NOMO-1 treated with dmso at 0.1 percent for 144 hours (cell line): ENCODE data around the gene ABCA5.

Experiments
- DNase-seq: peaks from one replicate; lab custom pipeline; 2025; ENCODE audit not compliant: unreplicated experiment; lab: John Stamatoyannopoulos, UW

ABCA5 gene, protein sequence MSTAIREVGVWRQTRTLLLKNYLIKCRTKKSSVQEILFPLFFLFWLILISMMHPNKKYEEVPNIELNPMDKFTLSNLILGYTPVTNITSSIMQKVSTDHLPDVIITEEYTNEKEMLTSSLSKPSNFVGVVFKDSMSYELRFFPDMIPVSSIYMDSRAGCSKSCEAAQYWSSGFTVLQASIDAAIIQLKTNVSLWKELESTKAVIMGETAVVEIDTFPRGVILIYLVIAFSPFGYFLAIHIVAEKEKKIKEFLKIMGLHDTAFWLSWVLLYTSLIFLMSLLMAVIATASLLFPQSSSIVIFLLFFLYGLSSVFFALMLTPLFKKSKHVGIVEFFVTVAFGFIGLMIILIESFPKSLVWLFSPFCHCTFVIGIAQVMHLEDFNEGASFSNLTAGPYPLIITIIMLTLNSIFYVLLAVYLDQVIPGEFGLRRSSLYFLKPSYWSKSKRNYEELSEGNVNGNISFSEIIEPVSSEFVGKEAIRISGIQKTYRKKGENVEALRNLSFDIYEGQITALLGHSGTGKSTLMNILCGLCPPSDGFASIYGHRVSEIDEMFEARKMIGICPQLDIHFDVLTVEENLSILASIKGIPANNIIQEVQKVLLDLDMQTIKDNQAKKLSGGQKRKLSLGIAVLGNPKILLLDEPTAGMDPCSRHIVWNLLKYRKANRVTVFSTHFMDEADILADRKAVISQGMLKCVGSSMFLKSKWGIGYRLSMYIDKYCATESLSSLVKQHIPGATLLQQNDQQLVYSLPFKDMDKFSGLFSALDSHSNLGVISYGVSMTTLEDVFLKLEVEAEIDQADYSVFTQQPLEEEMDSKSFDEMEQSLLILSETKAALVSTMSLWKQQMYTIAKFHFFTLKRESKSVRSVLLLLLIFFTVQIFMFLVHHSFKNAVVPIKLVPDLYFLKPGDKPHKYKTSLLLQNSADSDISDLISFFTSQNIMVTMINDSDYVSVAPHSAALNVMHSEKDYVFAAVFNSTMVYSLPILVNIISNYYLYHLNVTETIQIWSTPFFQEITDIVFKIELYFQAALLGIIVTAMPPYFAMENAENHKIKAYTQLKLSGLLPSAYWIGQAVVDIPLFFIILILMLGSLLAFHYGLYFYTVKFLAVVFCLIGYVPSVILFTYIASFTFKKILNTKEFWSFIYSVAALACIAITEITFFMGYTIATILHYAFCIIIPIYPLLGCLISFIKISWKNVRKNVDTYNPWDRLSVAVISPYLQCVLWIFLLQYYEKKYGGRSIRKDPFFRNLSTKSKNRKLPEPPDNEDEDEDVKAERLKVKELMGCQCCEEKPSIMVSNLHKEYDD (N-terminal part only)

DNA sequence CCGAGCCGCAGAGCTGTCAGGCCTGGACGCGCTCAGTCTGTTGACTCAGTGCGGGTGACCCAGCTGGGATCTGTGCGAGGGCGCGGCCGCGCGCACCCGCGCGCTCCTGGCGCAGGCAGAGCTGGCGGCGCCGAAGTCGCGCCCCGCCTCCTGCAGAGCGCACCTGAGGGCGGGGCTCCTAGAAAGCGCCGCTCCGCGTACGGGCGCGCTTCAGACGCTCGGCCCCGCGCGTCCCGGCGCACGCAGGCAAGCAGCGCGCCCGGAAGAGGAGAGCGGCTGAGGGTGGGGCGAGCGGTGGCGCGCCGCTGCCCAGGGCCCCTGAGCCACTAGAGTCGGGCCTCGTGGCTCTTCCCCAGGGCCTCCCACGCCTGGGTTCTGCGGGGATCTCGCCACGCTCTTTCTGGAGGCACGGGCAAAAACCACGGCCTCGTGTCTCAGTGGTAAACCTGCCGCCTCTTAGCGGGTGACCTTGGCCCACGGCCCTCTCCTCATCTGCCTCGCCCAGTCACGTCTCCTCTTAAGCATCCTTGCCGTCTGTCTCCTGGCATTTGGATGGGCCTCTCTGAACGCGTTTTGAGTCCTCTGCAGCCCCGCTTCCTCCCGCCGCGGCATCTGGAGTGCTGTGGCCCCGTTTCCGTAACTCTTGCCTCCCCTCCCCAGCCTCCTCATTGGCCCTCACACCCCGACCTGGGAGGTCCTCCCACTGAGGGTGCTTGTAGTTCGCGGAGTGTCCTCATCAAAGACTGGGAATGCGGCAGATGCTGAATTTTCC is at the start of gene ABCA5:
Gene ABCA5 (minus strand): TSS at position 74 of the 772 bp plus-strand sequence. CDS start 12,718 bp downstream, outside the sequence.
- peak; percentile 93 for DNase-seq

DNA sequence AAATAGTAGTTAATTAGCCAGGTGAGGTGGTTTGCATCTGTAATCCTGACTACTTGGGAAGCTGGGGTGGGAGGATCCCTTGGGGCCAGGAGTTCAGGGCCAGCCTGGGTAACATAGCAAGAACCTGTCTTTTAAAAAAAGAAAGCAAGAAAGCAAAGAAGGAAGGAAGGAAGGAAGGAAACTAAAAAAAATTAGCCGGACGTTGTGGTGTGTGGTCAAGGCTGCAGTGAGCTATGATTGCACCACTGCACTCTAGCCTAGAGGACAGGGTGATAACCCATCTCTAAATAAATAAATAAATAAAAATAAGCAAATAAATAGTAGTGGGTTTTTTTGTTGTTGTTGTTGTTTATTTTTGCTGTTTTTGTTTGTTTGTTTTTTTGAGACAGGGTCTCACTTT is 48.3 kb upstream of the ABCA5 start:
- DNase-seq = peak; percentile 20

DNA sequence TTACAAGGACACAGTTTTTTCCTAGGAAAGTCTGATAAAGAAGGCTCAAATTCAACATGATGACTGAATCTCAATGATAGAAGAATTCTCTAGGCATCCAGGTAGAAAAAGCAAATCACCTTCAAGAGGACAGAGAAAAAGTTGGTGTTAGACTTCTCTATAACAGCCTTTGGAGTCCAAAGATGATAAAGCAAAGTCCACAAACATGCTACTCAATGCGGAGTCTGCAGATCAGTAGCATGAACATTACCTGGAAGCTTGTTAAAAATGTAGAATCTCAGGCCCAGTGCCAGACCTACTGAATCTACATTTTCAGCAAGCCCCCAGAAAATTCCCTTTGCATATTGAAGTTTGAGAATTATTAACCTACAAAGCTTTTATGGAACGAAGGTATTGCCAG is 46.1 kb upstream of the ABCA5 start:
- no peak for DNase-seq

DNA sequence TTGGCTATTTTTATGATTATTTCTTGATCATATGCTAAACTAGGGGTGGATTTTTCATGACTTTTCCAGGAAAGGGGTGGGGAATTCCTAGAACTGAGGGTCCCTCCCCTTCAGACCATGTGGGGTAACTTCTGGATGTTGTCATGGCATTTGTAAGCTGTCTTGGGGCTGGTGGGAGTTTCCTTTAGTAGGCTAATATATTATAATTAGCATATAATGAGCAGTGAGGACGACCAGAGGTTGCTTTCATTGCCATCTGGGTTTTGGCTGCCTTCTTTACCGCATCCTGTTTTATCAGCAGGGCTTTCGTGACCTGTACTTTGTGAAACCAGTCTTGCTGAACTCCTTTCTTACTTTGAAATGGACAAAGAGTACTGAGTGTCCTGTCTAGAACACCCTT is 40.4 kb upstream of the ABCA5 start:
- DNase-seq = no peak

DNA sequence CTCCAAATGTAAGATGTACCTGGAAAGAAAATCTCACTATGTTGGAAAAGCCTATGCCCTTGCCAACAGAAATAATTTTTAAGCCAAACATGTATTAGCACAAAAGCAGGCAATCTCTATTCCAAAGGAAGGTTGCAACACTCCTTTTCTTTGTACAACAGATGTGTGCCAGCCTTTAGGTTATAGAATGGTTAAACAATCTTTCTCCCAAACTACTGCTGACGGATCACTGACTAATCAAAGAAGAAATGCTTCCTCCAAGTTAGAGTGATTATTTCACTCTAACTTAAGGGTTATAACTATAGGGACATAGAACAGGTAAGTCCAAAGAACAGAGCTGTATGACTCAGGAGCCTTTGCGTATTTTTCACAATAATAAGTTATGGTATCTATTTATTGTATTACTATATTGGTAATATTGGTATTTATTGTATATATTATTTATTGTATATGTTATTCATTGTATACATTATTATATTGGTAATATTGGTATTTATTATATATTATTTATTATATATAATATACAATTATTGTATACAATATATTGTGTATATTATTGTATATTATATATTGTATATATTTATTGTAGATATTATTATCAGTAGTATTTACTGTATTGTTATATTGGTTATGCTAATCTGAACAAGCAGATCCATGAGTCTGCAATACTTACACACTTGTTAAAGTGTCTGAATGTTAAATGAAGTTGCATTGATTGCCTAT is 36.7 kb upstream of the ABCA5 start:
- no peak for DNase-seq

DNA sequence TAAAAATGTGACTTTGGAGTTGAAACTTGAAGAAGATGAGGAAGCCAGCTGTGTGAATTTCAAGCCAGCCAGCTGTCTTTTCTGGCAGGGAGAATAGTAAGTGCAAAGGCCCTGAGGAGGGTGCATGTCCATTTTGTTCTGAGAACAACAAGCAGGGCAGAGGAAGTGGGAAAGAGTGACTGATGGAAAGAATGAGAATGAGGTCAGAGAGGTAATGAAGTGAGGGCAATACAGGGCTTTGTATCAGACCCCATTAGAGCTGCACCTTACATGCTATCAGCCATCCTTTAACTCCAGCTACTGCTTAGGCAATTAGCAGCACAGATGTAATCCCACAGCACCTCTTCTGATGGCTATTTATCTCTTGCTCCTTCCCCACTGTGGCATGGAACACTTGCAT is 34.2 kb upstream of the ABCA5 start:
- DNase-seq = no peak

DNA sequence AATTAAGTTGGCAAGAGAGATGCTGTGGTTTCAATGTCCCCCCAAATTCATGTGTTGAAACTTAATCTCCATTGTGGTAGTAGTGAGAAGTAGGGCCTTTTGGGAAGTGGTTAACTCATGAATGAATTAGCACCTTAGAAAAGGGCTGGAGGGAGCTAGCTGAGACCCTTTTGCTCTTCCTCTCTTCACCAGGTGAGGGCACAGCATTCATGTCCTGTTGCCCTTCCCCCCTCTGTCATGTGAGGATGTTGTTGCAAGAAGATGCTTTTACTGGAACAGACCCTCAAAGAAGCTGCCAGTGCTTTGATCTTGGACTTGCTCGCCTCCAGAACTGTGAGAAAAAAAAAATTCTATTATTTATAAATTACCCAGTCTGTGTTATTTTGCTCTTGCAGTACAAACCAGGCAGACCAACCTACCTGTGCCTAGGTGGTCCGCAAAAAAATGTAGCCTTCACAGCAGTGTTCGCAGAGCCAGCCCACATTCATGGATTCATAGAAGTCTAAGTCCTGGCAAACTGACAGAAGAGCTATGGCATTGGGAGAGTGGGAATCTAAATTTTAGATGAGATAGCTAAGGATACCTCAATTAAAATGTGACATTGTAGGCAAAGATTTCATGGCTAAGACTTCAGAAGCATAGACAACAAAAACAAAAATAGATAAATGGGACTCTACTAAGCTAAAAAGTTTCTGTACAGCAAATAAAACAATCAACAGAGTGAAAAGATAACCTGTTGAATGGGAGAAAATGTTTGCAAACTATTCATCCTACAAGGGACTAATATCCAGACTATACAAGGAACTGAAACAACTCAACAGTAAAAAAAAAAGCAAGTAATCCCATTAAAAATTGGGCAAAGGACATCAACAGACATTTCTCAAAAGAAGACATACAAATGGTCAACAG is 32.0 kb upstream of the ABCA5 start:
- DNase-seq = no peak

DNA sequence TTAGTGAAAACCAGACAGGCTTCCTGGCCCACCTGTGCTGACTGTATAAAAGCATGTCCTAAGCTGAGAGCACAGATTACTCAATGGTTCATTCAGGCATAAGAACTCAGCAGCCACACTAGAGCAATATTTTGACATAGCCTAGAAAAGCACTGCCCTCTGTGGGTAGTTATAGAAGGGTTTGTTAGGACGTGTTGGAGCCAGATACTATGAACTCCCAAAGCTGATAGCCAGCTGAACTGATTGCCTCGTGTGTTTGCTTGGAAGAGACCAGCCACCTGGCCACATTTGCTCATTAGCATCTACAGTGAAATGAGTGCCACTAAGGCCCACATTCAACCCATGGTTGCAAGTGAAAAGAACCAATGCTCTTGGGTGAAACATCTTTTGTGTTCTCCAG is 30.8 kb upstream of the ABCA5 start:
- DNase-seq = no peak

DNA sequence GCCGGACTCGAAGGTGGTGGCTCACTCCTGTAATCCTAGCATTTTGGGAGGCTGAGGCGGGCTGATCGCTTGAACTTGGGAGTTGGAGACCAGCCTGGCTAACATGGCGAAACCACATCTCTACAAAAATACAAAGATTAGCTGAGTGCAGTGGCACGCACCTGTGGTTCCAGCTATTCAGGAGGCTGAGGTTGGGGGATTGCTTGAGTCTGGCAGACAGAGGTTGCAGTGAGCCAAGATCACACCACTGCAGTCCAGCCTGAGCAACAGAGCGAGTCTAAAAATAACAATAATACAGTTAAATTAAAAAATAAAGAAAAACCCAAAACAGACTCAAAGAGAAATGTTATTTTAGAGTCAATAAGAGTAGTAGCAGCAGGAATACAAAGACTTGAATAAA is 29.7 kb upstream of the ABCA5 start:
- DNase-seq = no peak

DNA sequence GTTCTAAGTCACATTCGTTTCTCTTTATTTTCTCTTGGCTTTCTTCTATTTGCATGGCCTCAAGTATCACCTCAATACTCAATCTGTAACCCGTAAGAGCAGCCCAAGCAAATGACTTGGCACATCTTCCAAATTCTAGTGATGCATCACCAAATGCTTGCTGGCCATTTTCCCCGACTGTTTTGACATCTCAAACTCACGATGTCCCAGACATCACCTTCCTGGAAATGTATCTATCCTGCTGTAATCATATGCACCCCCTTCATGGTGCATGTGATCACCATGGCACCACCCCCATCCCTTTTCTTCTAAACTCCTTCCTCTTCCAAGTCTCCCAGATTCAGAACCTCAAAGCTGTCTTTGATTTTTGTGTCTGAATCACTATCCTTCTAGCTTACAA is 24.0 kb upstream of the ABCA5 start:
- no peak for DNase-seq

DNA sequence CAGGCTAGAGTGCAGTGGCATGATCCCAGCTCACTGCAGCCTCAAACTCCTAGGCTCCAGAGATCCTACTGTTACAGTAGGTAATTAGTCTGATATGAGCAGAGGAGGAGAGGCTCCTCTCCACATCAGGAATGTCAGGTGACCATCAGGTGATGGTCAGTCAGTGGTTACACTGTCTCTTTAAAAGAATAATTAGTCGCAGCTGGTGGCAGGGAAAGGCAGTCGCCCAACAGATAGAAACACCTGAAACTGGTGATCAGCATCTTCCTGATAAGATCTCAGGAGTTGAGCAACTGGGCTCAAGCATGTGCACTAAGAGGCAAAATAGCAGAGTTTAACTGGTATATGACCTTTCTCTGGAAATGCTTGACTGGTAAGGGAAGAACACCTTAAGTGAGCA is 21.5 kb upstream of the ABCA5 start:
- no peak for DNase-seq

DNA sequence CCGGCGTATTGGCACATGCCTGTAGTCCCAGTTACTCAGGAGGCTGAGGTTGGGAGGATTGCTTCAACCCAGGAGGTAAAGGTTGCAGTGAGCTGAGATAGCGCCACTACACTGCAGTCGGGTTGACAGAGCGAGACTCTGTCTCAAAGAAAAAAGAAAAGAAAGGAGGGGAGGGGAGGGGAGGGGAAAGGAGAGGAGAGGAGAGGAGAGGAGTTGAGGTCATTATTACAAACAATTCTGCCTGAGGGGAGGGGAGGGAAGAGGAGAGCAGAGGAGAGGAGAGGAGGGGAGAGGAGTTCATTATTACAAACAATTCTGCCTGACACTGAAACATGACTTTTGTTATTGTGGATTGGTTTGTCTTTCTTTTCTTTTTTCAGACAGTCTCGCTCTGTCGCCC is 19.8 kb upstream of the ABCA5 start:
- no peak for DNase-seq

DNA sequence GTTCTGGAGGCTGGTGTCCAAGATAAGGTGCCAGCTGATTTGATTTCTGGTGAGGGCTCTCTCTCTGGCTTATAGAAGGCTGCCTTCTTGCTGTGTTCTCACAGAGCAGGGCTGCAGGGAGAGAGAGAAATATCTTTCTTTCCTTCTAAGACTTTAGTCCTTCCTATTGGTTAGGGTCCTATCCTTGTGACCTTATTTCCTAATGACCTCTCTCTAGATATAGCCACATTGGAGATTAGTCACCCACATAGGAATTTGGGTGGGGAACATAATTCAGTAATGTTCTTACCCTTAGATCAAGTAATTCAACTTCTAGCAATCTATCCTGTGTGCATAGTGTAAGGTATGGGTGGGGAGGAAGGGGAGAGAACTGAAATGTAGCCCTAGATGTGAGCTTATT is 18.0 kb upstream of the ABCA5 start:
- no peak for DNase-seq

DNA sequence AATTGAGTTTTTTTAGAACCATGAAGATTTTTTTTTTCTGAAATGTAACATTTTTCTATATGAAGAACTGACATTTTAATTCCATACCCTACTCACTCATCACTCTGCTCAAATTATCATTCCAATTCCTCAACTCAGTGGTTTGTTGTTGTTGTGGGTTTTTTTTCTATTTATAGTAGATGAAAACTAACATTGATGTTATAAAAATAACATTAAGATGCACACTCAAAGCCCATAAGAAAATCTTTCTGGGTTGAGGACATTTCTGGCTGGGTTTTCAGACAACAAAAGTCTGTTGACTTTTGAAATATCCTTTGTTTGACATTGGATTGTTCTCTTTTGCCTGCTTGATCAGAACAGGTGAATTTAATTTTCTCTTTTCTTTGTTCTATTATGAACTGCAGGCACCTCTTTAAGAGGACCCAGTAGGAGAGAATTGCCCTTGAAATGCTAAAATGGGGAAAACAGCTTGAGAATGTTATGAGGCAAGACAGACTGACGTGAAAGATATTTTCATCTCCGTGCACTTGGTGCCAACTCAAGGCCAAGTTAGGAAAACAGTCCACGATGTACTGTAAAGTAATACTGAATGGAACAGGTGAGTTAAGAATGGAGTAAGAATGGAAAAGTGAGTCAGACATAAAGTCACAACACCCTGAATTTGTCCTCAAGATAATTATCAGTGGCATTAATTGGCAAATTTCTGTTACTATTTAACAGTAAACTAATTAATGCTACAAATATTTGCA is 16.1 kb upstream of the ABCA5 start:
- no peak for DNase-seq

DNA sequence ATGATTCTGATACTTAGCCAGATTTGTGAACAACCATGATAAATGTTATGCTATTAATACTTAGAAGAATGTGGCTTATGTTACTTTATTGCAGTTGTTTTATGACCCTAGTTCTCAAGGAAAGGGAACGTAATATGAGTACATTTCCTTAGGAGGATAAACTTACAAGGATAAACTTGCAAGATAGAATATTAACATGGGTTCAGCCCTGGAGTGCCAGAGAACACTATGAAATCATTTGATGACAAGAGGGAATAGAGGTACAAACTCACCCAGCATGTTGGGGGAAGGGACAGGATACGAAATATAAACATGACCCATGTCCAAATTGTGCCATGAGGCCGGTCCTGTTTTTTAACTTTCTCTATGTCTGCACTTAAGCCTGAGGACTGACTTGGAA is 13.0 kb upstream of the ABCA5 start:
- DNase-seq = no peak

DNA sequence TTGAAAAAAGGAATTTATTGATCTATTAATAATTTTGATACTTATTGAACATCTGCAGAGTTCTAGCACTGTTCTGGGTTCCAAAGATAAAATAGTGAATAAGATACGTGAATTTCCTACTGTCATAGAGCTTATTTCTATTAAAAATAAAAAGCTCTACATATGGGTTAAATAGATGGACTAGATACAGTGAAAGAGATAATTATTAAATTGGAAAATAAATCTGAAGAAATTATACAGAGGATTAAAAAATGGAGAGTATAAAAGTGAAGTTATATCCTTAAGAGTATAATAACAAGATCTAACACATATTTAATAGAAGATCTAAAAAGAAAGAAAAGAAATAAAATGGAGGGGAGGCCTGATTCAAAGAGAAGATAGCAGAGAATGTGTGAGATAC is 10.1 kb upstream of the ABCA5 start:
- DNase-seq = no peak

DNA sequence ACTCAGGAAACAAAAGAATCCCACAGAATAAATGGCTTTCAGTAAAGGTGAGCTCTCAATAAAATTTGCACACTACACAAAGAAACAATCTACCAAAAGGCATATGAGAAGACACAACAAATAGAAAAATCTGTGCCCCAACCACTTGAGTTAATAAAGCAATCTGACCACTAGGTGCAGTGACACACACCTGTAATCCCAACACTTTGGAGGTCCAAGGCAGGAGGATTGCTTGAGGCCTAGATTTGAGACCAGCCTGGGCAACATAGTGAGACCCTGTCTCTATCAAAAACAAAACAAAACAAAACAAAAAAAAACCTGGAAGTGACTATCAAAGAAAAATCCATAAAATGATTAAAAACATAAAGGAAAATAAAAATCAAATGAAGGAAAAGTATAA is 9.6 kb upstream of the ABCA5 start:
- DNase-seq = no peak

DNA sequence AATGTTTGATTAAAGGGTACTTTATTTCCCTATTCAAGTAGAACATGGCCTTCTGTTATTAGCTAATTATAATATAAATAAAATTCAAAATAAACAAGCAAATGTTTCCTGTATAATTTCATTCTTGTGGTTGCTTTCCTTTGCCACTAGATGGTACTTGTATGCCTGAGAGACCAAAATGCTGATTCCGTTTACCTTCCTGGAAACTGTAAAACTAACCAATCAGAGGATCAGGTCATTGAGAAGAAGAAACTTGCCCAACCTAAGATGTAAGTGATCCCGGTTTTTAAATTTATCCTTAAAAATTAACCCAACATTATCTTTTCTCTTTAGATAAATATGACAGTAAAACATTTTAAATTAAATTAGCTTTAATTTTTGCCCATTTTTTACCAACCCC is 8.1 kb upstream of the ABCA5 start:
- DNase-seq = peak; percentile 8
